ENCODE data around the gene OR2D3.

OR2D3 gene

GRCh38 chr11:6920702-6921101 is at the start of gene OR2D3:
TSS of gene OR2D3 (plus strand) at chr11:6921002. CDS start at chr11:6921002, 0 bp downstream.
- H3K4me1 ChIP-seq (ENCODE audit: insufficient read depth, low read length, severe bottlenecking): peaks cover 3% of the 10 kb centered on the region
- H3K9ac ChIP-seq (ENCODE audit: low read length): no peak within 1 kb of the TSS
- H2AFZ ChIP-seq (ENCODE audit: low read length): no peak within 1 kb of the TSS
- H3K27ac ChIP-seq (ENCODE audit: low read depth, low read length, poor library complexity, severe bottlenecking): no peak within 1 kb of the TSS
- no peaks in the 10 kb centered on the region for H3K9me2 ChIP-seq (ENCODE audit: low read depth, low read length)
- H3K27me3 ChIP-seq (ENCODE audit: insufficient read depth, low read length): no peaks in the 10 kb centered on the region
- H4K20me1 ChIP-seq (ENCODE audit: insufficient read depth, low read length): no peaks in the 10 kb centered on the region
- no peak within 1 kb of the TSS for H3K4me3 ChIP-seq (ENCODE audit: low read depth, low read length, poor library complexity, severe bottlenecking)
- H3K79me2 ChIP-seq (ENCODE audit: insufficient read depth, low read length): no peaks in the 10 kb centered on the region
- no peaks in the 10 kb centered on the region for H3K36me3 ChIP-seq (ENCODE audit: insufficient read depth, low read length)
- TF ChIP-seq, protein P1, sequence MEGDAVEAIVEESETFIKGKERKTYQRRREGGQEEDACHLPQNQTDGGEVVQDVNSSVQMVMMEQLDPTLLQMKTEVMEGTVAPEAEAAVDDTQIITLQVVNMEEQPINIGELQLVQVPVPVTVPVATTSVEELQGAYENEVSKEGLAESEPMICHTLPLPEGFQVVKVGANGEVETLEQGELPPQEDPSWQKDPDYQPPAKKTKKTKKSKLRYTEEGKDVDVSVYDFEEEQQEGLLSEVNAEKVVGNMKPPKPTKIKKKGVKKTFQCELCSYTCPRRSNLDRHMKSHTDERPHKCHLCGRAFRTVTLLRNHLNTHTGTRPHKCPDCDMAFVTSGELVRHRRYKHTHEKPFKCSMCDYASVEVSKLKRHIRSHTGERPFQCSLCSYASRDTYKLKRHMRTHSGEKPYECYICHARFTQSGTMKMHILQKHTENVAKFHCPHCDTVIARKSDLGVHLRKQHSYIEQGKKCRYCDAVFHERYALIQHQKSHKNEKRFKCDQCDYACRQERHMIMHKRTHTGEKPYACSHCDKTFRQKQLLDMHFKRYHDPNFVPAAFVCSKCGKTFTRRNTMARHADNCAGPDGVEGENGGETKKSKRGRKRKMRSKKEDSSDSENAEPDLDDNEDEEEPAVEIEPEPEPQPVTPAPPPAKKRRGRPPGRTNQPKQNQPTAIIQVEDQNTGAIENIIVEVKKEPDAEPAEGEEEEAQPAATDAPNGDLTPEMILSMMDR (IDR thresholded peaks at IDR 0.05; ENCODE audit: low read length): no peak
- no peak for TF ChIP-seq EZH2 (IDR thresholded peaks at IDR 0.05; ENCODE audit: borderline replicate concordance, low read length)
- no peaks in the 10 kb centered on the region for H3F3A ChIP-seq (ENCODE audit: insufficient read depth, low read length)
- H3K4me2 ChIP-seq (ENCODE audit: low read length): no peak within 1 kb of the TSS
- no peaks in the 10 kb centered on the region for H3K9me3 ChIP-seq (ENCODE audit: low read length)

- no peak overlapping the region for H3K9ac ChIP-seq (ENCODE audit: low read length)
- H3K36me3 ChIP-seq (ENCODE audit: insufficient read depth, low read length): no peaks in the 10 kb centered on the region
- no peaks in the 10 kb centered on the region for H3K27me3 ChIP-seq (ENCODE audit: insufficient read depth, low read length)
- H3K9me3 ChIP-seq (ENCODE audit: low read length): no peaks in the 10 kb centered on the region
- no peak overlapping the region for H3K4me3 ChIP-seq (ENCODE audit: low read depth, low read length, poor library complexity, severe bottlenecking)
- TF ChIP-seq EZH2 (IDR thresholded peaks at IDR 0.05; ENCODE audit: borderline replicate concordance, low read length): no peak
- TF ChIP-seq, protein P1 (IDR thresholded peaks at IDR 0.05; ENCODE audit: low read length): no peak
- no peak overlapping the region for H2AFZ ChIP-seq (ENCODE audit: low read length)
- H3F3A ChIP-seq (ENCODE audit: insufficient read depth, low read length): no peaks in the 10 kb centered on the region
- H3K79me2 ChIP-seq (ENCODE audit: insufficient read depth, low read length): no peaks in the 10 kb centered on the region
- H3K27ac ChIP-seq (ENCODE audit: low read depth, low read length, poor library complexity, severe bottlenecking): no peak overlapping the region
- H3K9me2 ChIP-seq (ENCODE audit: low read depth, low read length): no peaks in the 10 kb centered on the region
- no peaks in the 10 kb centered on the region for H4K20me1 ChIP-seq (ENCODE audit: insufficient read depth, low read length)
- H3K4me1 ChIP-seq (ENCODE audit: insufficient read depth, low read length, severe bottlenecking): no peaks in the 10 kb centered on the region
- no peak overlapping the region for H3K4me2 ChIP-seq (ENCODE audit: low read length)
Measured at GRCh38 chr11:6871278-6871677, 49.5 kb upstream of the OR2D3 start.

GRCh38 chr11:6875761-6876160 is 45.0 kb upstream of the OR2D3 start:
- H3K9ac ChIP-seq (ENCODE audit: low read length): no peak overlapping the region
- H3K36me3 ChIP-seq (ENCODE audit: insufficient read depth, low read length): no peaks in the 10 kb centered on the region
- no peaks in the 10 kb centered on the region for H3F3A ChIP-seq (ENCODE audit: insufficient read depth, low read length)
- H3K4me3 ChIP-seq (ENCODE audit: low read depth, low read length, poor library complexity, severe bottlenecking): no peak overlapping the region
- no peak overlapping the region for H3K4me2 ChIP-seq (ENCODE audit: low read length)
- no peaks in the 10 kb centered on the region for H3K9me2 ChIP-seq (ENCODE audit: low read depth, low read length)
- no peak overlapping the region for H3K27ac ChIP-seq (ENCODE audit: low read depth, low read length, poor library complexity, severe bottlenecking)
- no peaks in the 10 kb centered on the region for H4K20me1 ChIP-seq (ENCODE audit: insufficient read depth, low read length)
- TF ChIP-seq, protein P1 (IDR thresholded peaks at IDR 0.05; ENCODE audit: low read length): no peak
- no peak for TF ChIP-seq EZH2 (IDR thresholded peaks at IDR 0.05; ENCODE audit: borderline replicate concordance, low read length)
- no peaks in the 10 kb centered on the region for H3K27me3 ChIP-seq (ENCODE audit: insufficient read depth, low read length)
- H3K79me2 ChIP-seq (ENCODE audit: insufficient read depth, low read length): no peaks in the 10 kb centered on the region
- H2AFZ ChIP-seq (ENCODE audit: low read length): no peak overlapping the region
- no peaks in the 10 kb centered on the region for H3K4me1 ChIP-seq (ENCODE audit: insufficient read depth, low read length, severe bottlenecking)
- H3K9me3 ChIP-seq (ENCODE audit: low read length): no peaks in the 10 kb centered on the region

Measured in OCI-LY1 (cell line).